Adrenal gland (tissue), 5 donors: ENCODE results near the gene UTP18.

Experiments used
- CTCF ChIP-seq, 6 experiments: fragments of 450-650 bp in 4 of 6; fragments of 200-600 bp in 2 of 6; sonication (generic) in 1 of 6; IDR thresholded peaks; 1 replicate in 5 of 6; 2 replicates in 1 of 6; pipeline versions ENCODE4 v1.5.1 to v1.8.0; 2016 to 2021; ENCODE audit warnings: antibody characterized with exemption in 6 of 6, mild to moderate bottlenecking in 2 of 6, moderate library complexity in 1 of 6
- POLR2A ChIP-seq, 2 donors: fragments of 450-650 bp; IDR thresholded peaks; one replicate each; pipeline ENCODE4 v1.6.1; 2017; ENCODE audit warnings: antibody characterized with exemption in 2 of 2, mild to moderate bottlenecking in 2 of 2, moderate library complexity in 1 of 2
- donor health status: DM: no; HTN: no; CAD: no.

GRCh38 chr17:51234162-51234561 is 26.2 kb upstream of the UTP18 start:
- TF ChIP-seq POLR2A (IDR thresholded peaks at IDR 0.05) (no peak), CTCF (IDR thresholded peaks at IDR 0.05) (no peak)
